IMR-90 (cell line): ENCODE data around the gene ADGB. TPM values are rescaled to one million over a fixed set of nuclear protein-coding genes. Genes with fewer than 3 reads are reported as not detected.

Source experiments
- ATAC-seq: fragments of 200-7000 bp; cut with Tn5 transposase; 2 replicates; pipeline ENCODE4 v1.9.1; 2020; ENCODE audit warnings: low read depth, mild to moderate bottlenecking, moderate library complexity
- BruUV-seq: library from RNA; stranded (reverse); fragments of 400-500 nt; replicated peaks from 2 replicates; lab custom pipeline; 2021; lab: Mats Ljungman, UMichigan
- CTCF ChIA-PET: fragments of 300-600 bp; formaldehyde crosslinking; extraction: SDS; loops from one replicate; lab custom pipeline; 2021; ENCODE audit warnings: antibody characterized with exemption; lab: Yijun Ruan, JAX
- POLR2A ChIA-PET: fragments of 300-600 bp; sonication (Branson Sonifier 250); formaldehyde crosslinking; loops from one replicate; lab custom pipeline; 2022; ENCODE audit warnings: antibody characterized with exemption; ENCODE audit not compliant: unreplicated experiment; lab: Charles Lee
- DNase-seq: peaks from one replicate; pipeline ENCODE4 v3.0.0; 2013
- H2AFZ ChIP-seq: replicated peaks from 2 replicates; pipeline ENCODE3; 2013; ENCODE audit warnings: low read length, mild to moderate bottlenecking; ENCODE audit not compliant: poor library complexity
- H2AK5ac ChIP-seq: 2 replicates; pipeline ENCODE4 v1.6.1; 2013; ENCODE audit warnings: low read depth, low read length, inconsistent platforms
- H2AK9ac ChIP-seq: replicated peaks from 2 replicates; pipeline ENCODE3; 2013; ENCODE audit warnings: mild to moderate bottlenecking, low read depth, low read length, moderate library complexity; ENCODE audit not compliant: poor library complexity
- H2BK120ac ChIP-seq: 2 replicates; pipeline ENCODE4 v1.6.1; 2013; ENCODE audit warnings: low read depth, low read length, inconsistent platforms
- H2BK15ac ChIP-seq: 3 replicates; pipeline ENCODE4 v1.6.1; 2013; ENCODE audit warnings: low read depth, low read length, inconsistent platforms
- H2BK20ac ChIP-seq: 2 replicates; pipeline ENCODE4 v1.6.1; 2013; ENCODE audit warnings: low read depth, mild to moderate bottlenecking, inconsistent platforms, low read length, moderate library complexity
- H2BK5ac ChIP-seq: 2 replicates; pipeline ENCODE4 v1.6.1; 2013; ENCODE audit warnings: mild to moderate bottlenecking, low read depth, low read length, inconsistent platforms; ENCODE audit not compliant: poor library complexity, severe bottlenecking
- H3K14ac ChIP-seq: replicated peaks from 2 replicates; pipeline ENCODE4 v1.6.1; 2013; ENCODE audit warnings: low read depth, low read length, inconsistent platforms
- H3K18ac ChIP-seq: 2 replicates; pipeline ENCODE4 v1.6.1; 2013; ENCODE audit warnings: low read depth, low read length, control low read depth
- H3K23ac ChIP-seq: 2 replicates; pipeline ENCODE4 v1.6.1; 2013; ENCODE audit warnings: low read depth, low read length, inconsistent platforms
- H3K27ac ChIP-seq: 2 replicates; pipeline ENCODE4 v1.5.1; 2013; ENCODE audit warnings: mild to moderate bottlenecking, control low read depth, low read length; ENCODE audit not compliant: insufficient read depth
- H3K27me3 ChIP-seq: 2 replicates; pipeline ENCODE4 v1.6.1; 2013; ENCODE audit warnings: low read length; ENCODE audit not compliant: control insufficient read depth, insufficient read depth
- H3K36me3 ChIP-seq: 2 replicates; pipeline ENCODE4 v1.6.1; 2013; ENCODE audit warnings: low read length, mixed read lengths; ENCODE audit not compliant: control insufficient read depth, insufficient read depth
- H3K4ac ChIP-seq: 2 replicates; pipeline ENCODE4 v1.6.1; 2013; ENCODE audit warnings: low read depth, low read length, inconsistent platforms
- H3K4me1 ChIP-seq: 2 replicates; pipeline ENCODE4 v1.6.1; 2013; ENCODE audit warnings: low read length, mixed read lengths; ENCODE audit not compliant: control insufficient read depth, insufficient read depth
- H3K4me2 ChIP-seq: 2 replicates; pipeline ENCODE4 v1.6.1; 2013; ENCODE audit warnings: low read depth, mild to moderate bottlenecking, control low read depth, low read length, moderate library complexity
- H3K4me3 ChIP-seq: 2 replicates; pipeline ENCODE4 v1.5.1; 2013; ENCODE audit warnings: low read depth, mild to moderate bottlenecking, control low read depth, low read length, moderate library complexity; ENCODE audit not compliant: insufficient read depth
- H3K56ac ChIP-seq: 2 replicates; pipeline ENCODE4 v1.6.1; 2013; ENCODE audit warnings: low read length, inconsistent platforms; ENCODE audit not compliant: insufficient read depth; ENCODE audit errors: extremely low read depth
- H3K79me1 ChIP-seq, 2 experiments: 2 replicates each; pipeline ENCODE4 v1.6.1; 2013; ENCODE audit warnings: low read length in 2 of 2, inconsistent platforms in 1 of 2, low read depth in 1 of 2
- H3K9ac ChIP-seq: 2 replicates; pipeline ENCODE4 v1.6.1; 2013; ENCODE audit warnings: low read depth, low read length, control low read depth
- H3K9me1 ChIP-seq: 2 replicates; pipeline ENCODE4 v1.6.1; 2013; ENCODE audit warnings: low read length, inconsistent platforms; ENCODE audit not compliant: insufficient read depth
- H3K9me3 ChIP-seq: 2 replicates; pipeline ENCODE4 v1.6.1; 2013; ENCODE audit warnings: low read length; ENCODE audit not compliant: control insufficient read depth, insufficient read depth
- H4K20me1 ChIP-seq: 2 replicates; pipeline ENCODE4 v1.6.1; 2013; ENCODE audit warnings: low read length, inconsistent platforms; ENCODE audit not compliant: insufficient read depth
- H4K5ac ChIP-seq: 2 replicates; pipeline ENCODE4 v1.6.1; 2013; ENCODE audit warnings: mild to moderate bottlenecking, low read depth, low read length, control low read depth
- H4K8ac ChIP-seq, 2 experiments: 2 replicates each; pipeline ENCODE4 v1.6.1; 2013; ENCODE audit warnings: low read depth in 2 of 2, low read length in 2 of 2, control low read depth in 1 of 2, inconsistent platforms in 1 of 2
- H4K91ac ChIP-seq: 2 replicates; pipeline ENCODE4 v1.6.1; 2013; ENCODE audit warnings: low read depth, low read length, inconsistent platforms; ENCODE audit not compliant: insufficient read depth
- NFE2L2 ChIP-seq: fragments of 150-350 bp; IDR thresholded peaks from 2 replicates; pipeline ENCODE4 v1.6.1; 2016; ENCODE audit warnings: low read depth, mild to moderate bottlenecking, low read length
- WGBS, 2 experiments: methylation state at CpG; one replicate each; pipeline versions ENCODE4 v1.1.5 to v1.1.7; 2013; ENCODE audit warnings: missing lambda C conversion rate in 2 of 2; ENCODE audit not compliant: insufficient read length in 1 of 2; ENCODE audit errors: extremely low coverage in 2 of 2; 5-methylcytosine and 5-hydroxymethylcytosine counted together
- dilution Hi-C: fragments of 300-500 bp; cut with HindIII; formaldehyde crosslinking; loops from one replicate; pipeline ENCODE4 v1.14.3; 2018; ENCODE audit warnings: low sequenced_read_pairs; ENCODE audit not compliant: unreplicated experiment
- in situ Hi-C: fragments of 300-500 bp; cut with MboI; formaldehyde crosslinking; loops from 3 replicates; pipeline ENCODE4 v1.14.3; 2019; ENCODE audit warnings: low sequenced_read_pairs, inconsistent platforms, mixed read lengths
- intact Hi-C: fragments of 100-400 bp; cut with micrococcal nuclease; formaldehyde crosslinking; loops from 2 replicates; pipeline ENCODE4 v1.10.0; 2022
- polyA plus RNA-seq, 3 experiments: library from polyadenylated mRNA; depleted of rRNA; stranded (reverse); fragments of >200 nt; gene quantifications; 2 replicates each; pipeline ENCODE4 v1.2.3, GENCODE V29; 2012; ENCODE audit warnings: low replicate concordance in 1 of 3
- total RNA-seq: library from RNA; depleted of rRNA; stranded (reverse); fragments of >200 nt; gene quantifications from 2 replicates; pipeline ENCODE4 v1.2.3, GENCODE V29; 2012

The ADGB gene
- total and polyA plus RNA-seq, 2 of the 4 experiments (the other 2 are of a cell fraction), result not detected

DNA sequence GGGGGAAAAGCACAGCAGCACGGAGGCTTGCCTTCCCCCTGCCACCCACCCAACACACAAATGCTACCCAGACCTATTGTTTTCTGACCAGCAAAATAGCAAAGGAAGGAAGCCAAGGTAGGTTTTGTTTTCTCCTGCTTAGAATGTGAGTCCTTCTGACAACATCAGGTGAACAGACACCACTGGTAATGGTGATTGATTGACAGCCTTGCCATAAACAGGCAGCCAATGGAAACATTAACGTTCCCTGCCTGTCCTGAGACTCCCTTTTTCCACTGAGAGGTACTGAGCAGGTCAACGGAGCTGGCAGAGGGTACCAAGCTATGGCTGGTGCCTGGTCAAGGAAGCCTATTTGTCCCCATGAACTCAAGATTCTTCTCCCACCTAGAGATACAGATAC, 234.4 kb downstream of the ADGB start:
- BruUV-seq, result no TSS peak
- DNase-seq (no peak), ATAC-seq (no peak)
- H2BK5ac ChIP-seq, result no peak overlapping the region
- 57% methylated on average over 2 of the region's 3 CpGs; no CpG with 5 or more reads in 1 of the 2 experiments for WGBS, 2 experiments
- H2BK20ac ChIP-seq, result no peak overlapping the region
- H3K9ac ChIP-seq, result no peak overlapping the region
- no peak overlapping the region for H4K8ac ChIP-seq
- H4K91ac ChIP-seq, result no peak overlapping the region
- H2AK5ac ChIP-seq, result no peak overlapping the region
- H3K9me1 ChIP-seq, result no peaks in the 10 kb centered on the region
- H3K4ac ChIP-seq, result no peak overlapping the region
- H4K5ac ChIP-seq, result no peak overlapping the region
- no peak overlapping the region for H3K18ac ChIP-seq
- no peak overlapping the region for H3K56ac ChIP-seq
- no peak overlapping the region for H3K4me2 ChIP-seq
- TF ChIP-seq NFE2L2, result no peak
- H3K9me3 ChIP-seq, result no peaks in the 10 kb centered on the region
- no peak overlapping the region for H2AFZ ChIP-seq
- CTCF ChIA-PET, result no interaction called here
- no peaks in the 10 kb centered on the region for H3K79me1 ChIP-seq
- no peak overlapping the region for H2BK15ac ChIP-seq
- H3K36me3 ChIP-seq, result no peaks in the 10 kb centered on the region
- POLR2A ChIA-PET, result no interaction called here
- H3K4me3 ChIP-seq, result no peak overlapping the region
- H3K4me1 ChIP-seq, result no peaks in the 10 kb centered on the region
- no peaks in the 10 kb centered on the region for H4K20me1 ChIP-seq
- no peak overlapping the region for H3K14ac ChIP-seq
- intact Hi-C loops, result no loop called here
- no peak overlapping the region for H3K23ac ChIP-seq
- H2BK120ac ChIP-seq, result no peak overlapping the region
- no peaks in the 10 kb centered on the region for H3K27me3 ChIP-seq
- in situ Hi-C loops, result no loop called here
- no peak overlapping the region for H3K27ac ChIP-seq
- H2AK9ac ChIP-seq, result no peak overlapping the region
- dilution Hi-C loops, result no loop called here
